GM18499 (cell line): ENCODE measurements around the gene TOX2.

Experiments
- ATAC-seq: cut with Tn5 transposase; IDR thresholded peaks from one replicate; pipeline ENCODE4 v1.9.1; 2021; ENCODE audit warnings: moderate number of reproducible peaks; ENCODE audit not compliant: insufficient read depth, unreplicated experiment

The TOX2 gene

DNA sequence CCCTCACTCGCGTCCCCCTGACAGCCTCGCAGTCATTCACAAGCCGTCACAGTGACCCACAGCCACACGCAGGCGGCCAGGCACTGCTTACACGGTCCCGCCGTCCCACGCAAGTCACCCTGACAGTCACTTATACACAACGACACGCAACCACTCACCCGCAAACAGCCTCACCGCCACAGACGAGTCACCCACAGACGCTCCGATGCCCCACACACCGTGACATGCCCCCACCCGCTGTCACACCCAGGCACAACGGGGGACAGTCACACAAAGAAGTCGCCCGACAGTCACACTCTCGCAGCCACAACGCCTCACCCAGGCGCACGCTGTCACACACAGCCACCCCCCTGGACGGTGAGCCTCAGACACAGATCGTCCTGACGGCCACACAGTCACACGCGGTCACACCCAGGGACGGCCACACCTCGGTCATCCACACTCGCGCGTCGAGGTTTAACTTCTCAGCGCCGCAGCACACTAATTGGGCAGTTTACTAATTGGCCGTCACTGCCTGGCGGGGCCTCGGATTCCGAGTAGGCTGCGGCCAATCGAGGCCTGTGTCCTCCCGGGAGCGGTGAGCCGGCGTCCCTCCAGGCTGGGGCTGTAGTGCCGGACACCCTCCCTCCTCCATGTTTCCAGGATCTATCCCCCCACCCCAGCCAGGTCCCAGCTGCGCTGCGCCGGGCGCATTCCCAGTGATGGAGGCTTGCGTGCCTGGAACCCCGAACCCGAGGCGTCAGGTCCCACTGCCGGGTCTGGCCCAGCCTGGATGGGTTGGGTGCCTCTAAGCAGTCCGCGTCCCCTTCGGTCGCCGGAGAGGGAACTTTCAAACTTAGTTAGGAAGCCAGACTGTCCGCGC, 790 bp downstream of the TOX2 start:
- ATAC-seq, result no peak

DNA sequence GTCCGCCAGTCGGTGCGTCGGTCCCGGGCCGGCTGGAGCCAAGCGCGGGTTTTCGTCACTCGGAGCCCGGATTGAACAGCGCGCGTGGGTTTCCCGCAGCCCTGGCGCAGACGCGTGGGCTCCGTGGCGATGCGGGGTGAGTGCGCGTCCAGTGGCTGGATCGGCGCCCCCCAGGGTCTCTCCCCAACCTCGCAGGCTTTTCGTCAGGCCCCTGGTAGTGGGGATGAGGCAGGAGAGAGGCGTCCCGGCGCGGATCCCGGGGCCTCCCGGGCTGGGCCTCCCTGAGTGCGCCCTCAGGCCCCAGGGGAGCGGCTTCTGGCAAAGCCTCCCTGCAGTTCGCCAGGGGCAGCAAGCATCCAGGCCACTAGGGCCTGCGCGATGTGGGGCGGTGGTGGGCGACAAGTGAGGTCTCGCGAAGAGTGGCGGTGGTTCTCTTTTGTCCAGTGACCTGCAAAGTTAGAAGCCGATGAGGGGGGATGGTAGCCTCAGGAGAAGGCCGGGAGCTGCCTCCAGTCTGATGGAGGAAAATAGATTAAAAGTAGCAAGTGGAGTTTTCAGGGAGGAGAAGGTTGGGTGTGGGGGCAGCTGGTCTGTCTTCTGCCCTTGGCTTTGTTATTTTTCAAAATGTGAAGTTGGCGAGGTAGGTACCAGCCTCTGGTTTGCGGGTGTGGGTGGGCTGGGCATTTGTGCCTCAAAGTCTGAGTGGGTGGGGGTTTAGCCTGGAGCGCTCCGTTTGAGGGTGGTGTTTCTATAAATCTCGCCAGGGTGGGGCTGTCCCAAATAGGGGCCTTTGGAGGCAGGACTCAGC, 1.6 kb downstream of the TOX2 start:
- ATAC-seq, result no peak

DNA sequence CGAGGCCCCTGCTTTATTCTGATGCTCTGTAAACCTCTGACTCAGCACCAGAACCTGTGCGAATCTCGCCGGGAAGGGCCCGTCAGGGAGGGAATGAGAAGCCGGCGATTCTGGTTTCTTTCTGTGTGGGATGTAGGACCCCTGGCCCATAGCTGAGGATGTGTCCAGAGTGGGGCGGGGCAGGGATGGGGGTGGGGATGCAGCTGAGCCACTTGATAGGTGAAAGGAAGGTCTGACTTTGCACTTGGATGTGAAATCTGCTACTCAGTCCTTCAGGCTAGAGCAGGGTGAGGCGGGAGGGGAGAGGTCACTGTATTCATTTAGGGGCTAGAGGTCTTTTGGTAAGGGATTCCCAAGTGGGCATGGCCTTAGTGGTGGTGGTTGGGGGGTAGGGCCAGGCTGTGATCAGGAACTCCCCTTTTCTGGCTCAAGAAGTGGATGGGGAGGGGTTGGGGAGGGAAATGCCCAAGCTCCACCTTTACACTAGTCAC, 2.3 kb downstream of the TOX2 start:
- no peak for ATAC-seq

DNA sequence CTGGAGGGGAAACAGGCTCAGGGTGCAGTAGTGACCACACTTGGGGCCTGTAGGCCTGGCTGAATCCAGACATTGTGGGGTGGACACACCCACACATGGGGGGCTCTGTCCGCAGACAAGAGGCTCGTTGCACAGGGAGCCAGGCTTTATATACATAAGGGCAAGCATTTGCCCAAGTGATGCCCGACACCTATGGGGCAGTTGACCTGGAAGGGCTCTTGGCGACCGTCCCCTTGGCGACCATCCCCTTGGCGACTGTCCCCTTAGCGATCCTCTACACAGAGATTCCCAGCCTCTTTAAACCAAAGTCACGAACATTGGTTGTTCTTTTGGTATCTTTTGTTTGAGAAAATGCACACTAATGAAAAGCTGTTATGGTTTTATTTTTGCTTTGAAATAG, 2.7 kb downstream of the TOX2 start:
- ATAC-seq, result no peak

DNA sequence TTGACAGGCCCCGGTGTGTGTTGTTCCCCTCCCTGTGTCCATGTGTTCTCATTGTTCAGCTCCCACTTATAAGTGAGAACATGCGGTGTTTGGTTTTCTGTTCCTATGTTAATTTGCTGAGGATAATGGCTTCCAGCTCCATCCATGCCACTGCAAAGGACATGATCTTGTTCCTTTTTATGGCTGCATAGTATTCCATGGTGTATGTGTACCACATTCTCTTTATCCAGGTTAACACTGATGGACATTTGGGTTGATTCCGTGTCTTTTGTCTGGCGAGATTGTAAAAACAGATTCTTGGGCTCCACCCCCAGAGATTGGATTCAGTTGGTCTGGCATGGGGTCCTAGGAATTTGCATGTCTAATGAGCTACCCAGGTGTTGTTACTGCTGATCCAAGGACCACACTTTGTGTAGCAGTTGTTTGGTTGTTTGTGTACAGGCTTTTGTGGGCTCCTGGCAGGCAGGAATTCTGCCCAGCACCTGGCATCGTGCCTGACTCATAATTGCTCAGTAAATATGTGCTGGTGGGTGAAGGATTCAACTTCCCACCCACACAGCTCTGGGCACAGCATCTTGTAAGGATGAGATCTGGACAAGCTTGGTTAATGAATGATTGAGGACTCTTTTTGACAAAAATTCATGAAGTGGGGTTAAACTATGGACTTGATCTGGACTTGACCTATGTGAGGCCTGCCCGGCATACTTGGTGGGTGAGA, 5.2 kb downstream of the TOX2 start:
- no peak for ATAC-seq

DNA sequence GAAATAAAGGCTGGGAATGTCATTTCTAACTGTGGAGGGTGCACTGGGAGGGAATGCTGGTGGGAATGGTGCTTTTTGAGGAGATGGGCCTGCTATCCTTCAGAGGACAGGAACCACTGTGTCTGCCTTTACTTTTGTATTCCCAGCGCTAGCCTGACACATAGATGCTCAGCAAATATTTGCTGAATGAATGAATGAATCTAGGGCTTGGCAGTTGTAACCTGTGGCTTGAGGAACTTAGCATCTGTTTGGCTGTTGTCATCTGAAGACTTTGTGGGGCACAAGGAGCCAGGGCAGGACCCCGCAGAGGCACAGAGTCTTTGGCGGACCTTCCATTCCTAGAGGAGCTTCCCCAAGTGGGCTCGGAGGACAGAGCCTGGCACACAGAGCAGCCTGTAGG, 6.1 kb downstream of the TOX2 start:
- ATAC-seq, result no peak

DNA sequence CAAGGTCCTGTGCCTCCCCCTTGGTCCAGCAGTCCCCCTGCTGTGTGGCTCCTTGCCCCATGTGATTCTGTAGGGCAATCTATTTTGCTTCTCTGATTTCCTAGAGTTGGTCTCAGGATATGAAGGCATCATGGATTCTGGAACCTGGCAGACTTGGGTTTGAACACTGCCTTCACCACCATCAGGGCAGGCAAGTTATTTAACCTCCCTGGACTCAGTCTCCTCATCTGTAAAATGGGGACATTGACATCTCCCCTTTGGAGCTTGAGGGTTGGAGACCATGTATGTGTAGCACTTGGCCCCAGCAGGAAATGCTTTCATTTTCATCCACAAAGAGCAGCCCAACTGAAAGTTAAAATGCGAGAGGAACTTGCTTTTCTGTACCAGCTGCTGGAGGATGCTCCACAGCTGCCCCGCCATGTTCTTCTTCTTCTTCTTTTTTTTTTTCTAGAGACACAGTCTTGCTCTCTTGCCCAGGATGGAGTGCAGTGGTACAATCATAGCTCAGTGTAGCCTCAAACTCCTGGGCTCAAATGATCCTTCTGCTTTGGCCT, 6.7 kb downstream of the TOX2 start:
- no peak for ATAC-seq

DNA sequence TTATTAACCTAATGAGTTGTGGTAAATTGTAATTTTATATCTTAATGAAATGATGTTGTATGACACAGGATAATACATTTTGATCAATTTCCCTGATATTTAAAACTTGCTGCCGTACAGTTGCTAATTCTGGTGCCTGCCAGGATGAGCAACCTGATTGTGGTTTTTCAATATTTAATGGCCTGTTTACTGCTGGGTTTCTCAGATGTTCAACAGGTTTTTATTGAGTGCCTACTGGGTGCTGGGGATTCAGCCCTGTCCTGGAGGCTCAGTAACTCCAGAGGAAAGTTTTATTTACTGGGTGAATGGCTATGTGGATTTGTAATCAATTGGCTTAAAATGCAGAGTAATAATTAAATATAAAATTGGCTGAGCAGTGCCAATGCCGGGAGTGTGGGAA, 8.0 kb downstream of the TOX2 start:
- no peak for ATAC-seq

DNA sequence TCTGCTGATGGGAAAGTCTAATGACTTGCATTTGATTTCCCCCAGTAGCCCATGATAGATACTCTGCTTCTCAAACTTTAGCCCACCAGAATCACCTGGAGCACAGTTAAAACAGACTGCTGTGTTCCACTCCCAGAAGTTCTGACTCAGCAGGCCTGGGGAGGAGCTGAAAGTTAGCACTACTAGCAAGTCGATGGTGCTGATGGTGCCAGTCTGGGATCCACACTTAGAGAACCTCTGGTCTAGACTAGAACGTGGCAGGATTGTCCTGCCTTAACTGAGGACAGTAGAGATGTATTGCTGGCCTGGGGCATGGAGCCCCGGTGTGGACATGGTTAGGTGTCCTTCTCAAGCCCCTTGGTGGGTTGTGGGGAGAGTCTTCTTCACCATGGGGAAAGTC, 8.7 kb downstream of the TOX2 start:
- no peak for ATAC-seq

DNA sequence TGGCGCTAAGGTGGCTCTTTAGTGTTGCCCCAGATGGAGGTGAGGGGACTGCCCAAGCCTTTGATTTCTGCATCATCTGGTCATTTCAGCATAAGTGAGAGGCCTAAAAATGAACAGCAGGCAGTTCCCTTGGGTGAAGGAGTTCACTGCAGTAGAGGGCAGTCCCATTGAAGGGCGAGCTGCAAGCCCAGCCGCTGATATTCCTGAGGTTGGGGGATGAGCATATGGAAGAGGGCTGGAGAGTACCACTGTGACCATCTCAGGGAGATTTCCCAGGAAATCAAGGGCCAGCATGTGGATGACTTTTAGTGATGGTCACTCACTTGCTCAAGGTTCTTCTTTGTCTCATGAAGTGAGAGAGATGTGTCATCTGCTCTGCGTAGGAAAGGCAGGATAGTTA, 9.3 kb downstream of the TOX2 start:
- no peak for ATAC-seq

DNA sequence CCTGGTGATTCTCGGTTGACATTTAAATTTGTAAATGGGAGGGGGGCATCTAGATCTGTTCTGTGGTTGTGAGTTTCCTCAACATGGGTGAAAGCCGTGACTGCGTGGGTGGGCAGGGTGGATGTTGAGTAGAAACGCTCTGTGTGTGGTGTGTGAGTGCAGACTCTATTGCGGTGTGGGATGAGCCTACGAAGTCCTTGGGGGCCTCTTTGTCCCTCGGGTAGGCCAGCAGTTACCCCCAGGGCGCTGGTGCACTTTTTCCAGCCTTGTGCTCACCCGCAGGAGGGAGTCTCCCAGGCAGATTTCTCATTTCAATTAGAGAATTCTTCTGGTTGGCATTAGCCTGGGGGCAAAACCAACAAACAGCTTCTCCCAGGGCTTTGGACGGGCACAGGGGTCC, 10.6 kb downstream of the TOX2 start:
- no peak for ATAC-seq

DNA sequence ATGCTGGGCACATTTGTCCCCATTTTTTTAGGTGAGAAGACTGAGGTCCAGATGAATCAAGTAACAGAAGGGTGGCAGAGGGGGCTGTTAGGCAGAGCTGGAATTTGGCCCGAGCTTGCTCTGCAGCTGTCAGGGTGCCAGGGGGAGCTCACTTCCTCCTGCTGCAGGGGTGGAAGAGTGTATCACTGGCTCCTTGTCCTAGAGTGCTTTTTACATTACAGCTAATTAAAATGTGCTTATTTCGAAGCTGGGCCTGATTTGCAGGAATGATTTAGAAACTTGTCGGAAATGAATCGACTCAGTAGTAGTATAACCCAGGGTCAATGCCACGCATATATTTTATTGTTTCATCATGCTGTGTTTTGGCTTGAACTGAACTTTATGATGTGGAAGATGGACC, 11.1 kb downstream of the TOX2 start:
- ATAC-seq, result no peak

DNA sequence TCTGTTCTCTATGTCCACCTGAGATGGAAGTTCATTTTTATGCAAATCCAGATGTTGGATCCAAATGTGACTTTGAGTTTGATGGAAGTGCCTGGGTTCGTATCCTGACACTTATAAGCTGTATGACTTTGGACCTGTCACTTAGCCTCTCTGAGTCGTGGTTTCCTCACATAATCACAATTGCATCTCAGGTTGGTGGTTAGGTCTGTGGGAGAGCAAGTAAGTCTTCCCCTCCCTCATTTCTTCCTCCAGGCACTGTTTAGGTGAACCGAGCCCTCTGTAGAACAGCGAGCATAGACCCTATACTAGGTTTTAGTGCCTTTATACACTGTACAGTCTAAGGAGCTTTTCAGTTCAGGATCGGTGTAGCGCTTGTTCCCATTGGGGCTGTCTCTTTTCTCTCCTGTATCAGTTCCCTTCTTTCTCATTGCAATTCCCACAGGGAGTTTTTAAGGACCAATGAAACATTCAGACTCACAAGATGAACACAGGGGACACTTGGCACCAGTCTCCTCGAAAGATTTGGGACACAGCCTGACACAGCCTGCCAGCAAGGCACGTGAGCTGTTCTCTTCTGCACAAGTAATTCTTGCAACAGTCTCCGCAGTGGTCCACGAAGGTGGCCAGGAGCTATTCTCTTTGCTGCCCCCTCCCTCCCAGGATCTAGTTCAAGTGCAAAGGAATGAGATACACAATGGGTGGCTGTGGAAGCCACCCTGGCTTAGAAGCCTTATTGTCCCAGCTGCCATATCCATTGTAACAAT, 11.8 kb downstream of the TOX2 start:
- no peak for ATAC-seq

DNA sequence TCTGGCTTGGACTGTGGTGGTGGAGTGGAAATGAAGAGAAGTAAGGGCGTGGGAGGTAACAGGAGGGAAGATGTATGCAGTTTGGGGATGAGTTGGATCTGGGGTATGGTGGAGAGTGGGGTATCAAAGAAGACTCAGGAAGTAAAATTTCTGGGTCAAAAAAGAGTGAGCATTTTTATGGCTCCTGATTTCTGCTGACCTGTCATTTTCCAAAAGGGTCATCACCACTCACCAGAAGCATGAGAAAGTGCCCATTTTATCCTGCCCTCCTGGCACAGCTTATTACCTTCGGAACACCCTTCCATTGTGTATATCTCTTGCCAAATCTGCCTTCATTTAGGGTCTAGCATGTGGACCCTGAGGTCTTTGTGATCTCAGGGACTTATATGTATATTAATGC, 17.3 kb downstream of the TOX2 start:
- no peak for ATAC-seq

DNA sequence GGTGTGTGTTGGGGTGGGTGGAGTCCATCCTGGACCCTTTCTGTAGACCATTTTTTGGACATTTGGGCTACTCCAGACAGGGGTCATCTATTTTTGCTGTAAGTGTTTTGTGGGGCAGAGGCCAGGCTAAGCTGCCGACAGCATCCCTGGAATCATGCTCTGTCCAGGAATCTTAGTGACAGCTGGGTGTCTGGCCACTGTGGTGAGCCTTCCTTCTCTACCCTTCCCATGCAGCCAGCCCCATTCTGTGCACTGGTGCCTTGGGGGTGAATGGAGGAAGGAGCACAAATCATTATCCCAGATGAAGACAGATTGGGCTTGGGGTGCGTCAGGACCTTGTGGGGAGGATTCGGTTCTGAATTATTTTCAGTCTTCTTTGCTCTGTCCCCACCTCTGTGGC, 20.2 kb downstream of the TOX2 start:
- ATAC-seq, result no peak

DNA sequence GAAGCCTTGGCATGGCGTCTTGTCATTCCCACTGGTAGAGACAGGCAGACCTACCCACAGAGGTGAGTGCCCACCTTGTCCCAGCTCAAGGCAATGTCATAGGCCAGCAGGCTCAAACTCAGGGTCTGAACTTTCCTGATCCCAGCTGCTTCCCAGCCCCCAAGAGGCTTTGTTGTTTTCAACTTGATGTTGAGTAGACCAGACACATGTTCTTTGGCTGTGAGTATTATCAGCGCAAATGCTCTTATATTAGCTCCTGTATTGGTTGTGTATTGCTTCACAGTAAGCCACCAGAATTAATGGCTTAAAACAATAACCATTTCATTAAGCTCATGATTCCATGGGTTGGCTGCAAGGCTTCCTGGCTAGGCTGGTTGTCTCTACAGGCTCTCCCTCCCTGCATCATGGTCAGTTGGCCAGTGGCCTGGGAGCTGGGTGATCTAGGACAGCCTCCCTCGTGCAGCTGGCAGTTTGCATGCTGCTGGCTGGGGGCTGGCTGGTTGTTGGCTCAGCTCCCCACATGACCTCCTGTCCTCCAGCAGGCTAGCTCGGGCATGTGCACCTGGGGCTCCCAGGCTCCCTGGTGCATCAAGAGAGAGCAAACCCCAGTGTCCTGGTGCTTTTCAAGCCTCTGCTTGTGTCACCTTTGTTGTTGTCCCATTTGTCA, 21.6 kb downstream of the TOX2 start:
- ATAC-seq, result no peak

DNA sequence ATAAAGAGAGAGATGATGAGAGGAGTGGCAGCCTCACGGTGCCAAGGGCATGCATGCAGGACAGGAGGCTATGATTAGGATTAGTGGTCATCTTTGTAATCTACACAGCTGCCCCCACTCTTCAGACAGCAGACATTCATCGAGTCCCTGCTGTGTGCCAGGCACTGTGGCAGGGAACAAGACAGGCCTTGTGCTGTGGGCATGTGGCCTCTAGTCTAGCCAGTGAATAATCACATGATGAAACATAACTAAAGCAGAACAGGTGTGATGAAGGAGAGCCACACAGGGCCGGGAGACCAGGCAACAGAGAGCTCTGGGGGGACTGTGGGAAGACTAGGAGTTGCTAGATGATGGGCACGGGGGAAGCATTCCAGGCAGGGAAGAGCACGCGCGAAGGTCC, 22.2 kb downstream of the TOX2 start:
- ATAC-seq, result no peak

DNA sequence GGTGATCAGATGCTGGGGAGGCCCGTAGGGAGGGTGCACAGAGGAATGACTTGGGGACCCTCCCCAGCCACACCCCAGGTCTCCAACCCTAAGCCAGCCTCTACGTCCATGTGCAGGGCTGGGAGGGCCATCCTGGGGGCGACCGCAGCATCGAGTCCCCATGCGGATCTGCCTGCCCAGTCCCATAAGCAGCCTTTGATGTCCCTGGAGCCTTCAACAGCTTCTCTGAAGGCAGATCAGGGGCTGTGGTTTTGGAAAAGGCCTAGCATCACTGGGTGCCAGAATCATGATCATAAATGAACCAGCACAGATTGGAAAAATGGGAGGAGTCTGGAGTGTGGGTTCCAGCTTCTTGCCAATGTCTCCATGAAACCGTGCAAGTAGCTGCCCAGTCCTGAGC, 22.9 kb downstream of the TOX2 start:
- ATAC-seq, result no peak

DNA sequence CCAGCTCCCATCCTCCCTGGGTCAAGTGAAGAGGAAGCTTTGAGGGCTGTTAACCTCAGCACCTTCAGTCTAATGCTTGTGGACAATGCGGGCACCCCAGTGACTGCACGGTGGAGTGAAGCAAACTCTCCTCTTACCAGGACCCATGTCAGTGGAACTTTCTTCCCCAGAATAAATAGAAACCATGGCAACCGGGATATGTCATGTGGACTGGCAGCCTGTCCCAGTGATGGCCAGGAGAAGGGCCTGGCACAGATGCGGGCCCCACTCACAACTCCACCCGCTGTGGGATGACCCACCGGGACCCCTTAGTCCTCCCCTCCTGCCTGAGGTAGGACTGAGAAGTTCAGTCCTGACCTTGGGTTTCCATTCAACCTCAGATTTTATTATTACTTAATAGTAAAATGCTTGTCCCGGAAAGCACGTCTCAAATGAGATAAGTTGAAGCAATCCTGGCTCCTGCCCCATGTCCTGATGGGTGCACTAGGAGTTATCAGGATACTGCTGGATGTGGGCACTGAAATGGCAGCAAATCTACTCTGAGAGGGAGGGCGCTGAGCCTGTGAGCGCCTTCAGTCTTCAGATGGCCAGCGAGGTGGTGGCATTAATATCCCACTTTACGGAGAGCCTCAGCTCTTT, 23.5 kb downstream of the TOX2 start:
- ATAC-seq, result no peak
